C4-2B (cell line): Measurements from ENCODE around the gene CDC42BPA.

Experiments
- ZFX ChIP-seq: fragments of 450-650 bp; IDR thresholded peaks from 2 replicates; pipeline ENCODE4 v1.6.1; 2017
- TF ChIP-seq, protein P1 (sequence below): fragments of 450-650 bp; conservative IDR thresholded peaks from 2 replicates; pipeline ENCODE4 v1.5.1; 2017; ENCODE audit warnings: mild to moderate bottlenecking

DNA sequence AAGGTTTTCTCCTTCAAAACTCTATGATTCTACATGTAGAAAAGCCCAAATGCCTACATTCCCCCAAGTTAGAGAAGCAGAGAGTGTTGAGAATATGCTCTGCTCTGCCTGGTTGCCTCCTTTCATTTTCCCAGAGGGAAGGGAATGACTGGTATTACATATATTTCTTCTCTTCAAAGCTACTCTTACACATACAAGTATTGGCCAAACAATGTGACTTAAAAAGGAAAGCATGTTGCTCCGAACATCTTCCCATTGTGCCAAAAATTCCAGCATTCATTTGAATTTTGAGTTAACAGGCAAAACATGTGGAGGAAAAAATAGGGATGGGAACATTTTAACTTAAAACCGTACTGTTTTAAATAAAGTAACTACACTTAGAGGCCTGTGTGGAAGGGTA lies 253.0 kb downstream of the CDC42BPA start:
- TF ChIP-seq, protein P1, sequence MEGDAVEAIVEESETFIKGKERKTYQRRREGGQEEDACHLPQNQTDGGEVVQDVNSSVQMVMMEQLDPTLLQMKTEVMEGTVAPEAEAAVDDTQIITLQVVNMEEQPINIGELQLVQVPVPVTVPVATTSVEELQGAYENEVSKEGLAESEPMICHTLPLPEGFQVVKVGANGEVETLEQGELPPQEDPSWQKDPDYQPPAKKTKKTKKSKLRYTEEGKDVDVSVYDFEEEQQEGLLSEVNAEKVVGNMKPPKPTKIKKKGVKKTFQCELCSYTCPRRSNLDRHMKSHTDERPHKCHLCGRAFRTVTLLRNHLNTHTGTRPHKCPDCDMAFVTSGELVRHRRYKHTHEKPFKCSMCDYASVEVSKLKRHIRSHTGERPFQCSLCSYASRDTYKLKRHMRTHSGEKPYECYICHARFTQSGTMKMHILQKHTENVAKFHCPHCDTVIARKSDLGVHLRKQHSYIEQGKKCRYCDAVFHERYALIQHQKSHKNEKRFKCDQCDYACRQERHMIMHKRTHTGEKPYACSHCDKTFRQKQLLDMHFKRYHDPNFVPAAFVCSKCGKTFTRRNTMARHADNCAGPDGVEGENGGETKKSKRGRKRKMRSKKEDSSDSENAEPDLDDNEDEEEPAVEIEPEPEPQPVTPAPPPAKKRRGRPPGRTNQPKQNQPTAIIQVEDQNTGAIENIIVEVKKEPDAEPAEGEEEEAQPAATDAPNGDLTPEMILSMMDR = no peak
- TF ChIP-seq ZFX = no peak
